Prostate gland (tissue), 2 donors: ENCODE results near the gene RGS19. TPM values are rescaled to one million over a fixed set of nuclear protein-coding genes. Genes with fewer than 3 reads are reported as not detected.

Source experiments
- DNase-seq: peaks from one replicate; pipeline ENCODE4 v3.0.0-alpha.2; 2019; ENCODE audit warnings: low spot score
- H3K27ac ChIP-seq, 2 donors: fragments of 200-600 bp; sonication (generic); 2 replicates each; pipeline ENCODE4 v1.5.1; 2017 to 2019
- H3K27me3 ChIP-seq: fragments of 200-600 bp; sonication (generic); replicated peaks from 2 replicates; pipeline ENCODE4 v1.5.1; 2019; ENCODE audit not compliant: insufficient read depth
- H3K36me3 ChIP-seq, 2 donors: fragments of 200-600 bp; sonication (generic); 1 replicate in 1 of 2; 2 replicates in 1 of 2; pipeline versions ENCODE4 v1.5.1 to v1.8.1; 2017 to 2019
- H3K4me1 ChIP-seq: fragments of 200-600 bp; sonication (generic); replicated peaks from 2 replicates; pipeline ENCODE4 v1.5.1; 2019
- H3K4me3 ChIP-seq, 2 donors: fragments of 200-600 bp; sonication (generic); 2 replicates each; pipeline ENCODE4 v1.5.1; 2017 to 2019
- H3K9me3 ChIP-seq: fragments of 200-600 bp; sonication (generic); 2 replicates; pipeline ENCODE4 v1.5.1; 2017
- CTCF ChIP-seq, 4 experiments: fragments of 200-600 bp in 2 of 4; fragments of 450-650 bp in 2 of 4; sonication (generic) in 2 of 4; IDR thresholded peaks; 1 replicate in 3 of 4; 2 replicates in 1 of 4; pipeline ENCODE4 v1.5.1; 2016 to 2019; ENCODE audit warnings: antibody characterized with exemption in 4 of 4, mild to moderate bottlenecking in 2 of 4, moderate library complexity in 2 of 4
- POLR2A ChIP-seq: fragments of 450-650 bp; IDR thresholded peaks from one replicate; pipeline ENCODE4 v1.6.1; 2016; ENCODE audit warnings: antibody characterized with exemption, mild to moderate bottlenecking
- POLR2AphosphoS5 ChIP-seq: sonication (generic); formaldehyde crosslinking; IDR thresholded peaks from one replicate; pipeline ENCODE4 v1.6.1; 2017; ENCODE audit warnings: antibody characterized with exemption
- WGBS: methylation state at CpG from one replicate; pipeline ENCODE4 v1.1.5; 2018; 5-methylcytosine and 5-hydroxymethylcytosine counted together
- intact Hi-C: fragments of 100-400 bp; cut with DNase I; formaldehyde crosslinking; loops from one replicate; pipeline ENCODE4 v1.14.2; 2022
- total RNA-seq, 2 donors: library from RNA; depleted of rRNA; stranded (reverse); fragments of >200 nt; gene quantifications; one replicate each; pipeline ENCODE4 v1.1.0, GENCODE V29; 2016

RGS19 gene
- total RNA-seq, 2 donors from 2014 or later = 13.3 to 15.1 TPM

DNA sequence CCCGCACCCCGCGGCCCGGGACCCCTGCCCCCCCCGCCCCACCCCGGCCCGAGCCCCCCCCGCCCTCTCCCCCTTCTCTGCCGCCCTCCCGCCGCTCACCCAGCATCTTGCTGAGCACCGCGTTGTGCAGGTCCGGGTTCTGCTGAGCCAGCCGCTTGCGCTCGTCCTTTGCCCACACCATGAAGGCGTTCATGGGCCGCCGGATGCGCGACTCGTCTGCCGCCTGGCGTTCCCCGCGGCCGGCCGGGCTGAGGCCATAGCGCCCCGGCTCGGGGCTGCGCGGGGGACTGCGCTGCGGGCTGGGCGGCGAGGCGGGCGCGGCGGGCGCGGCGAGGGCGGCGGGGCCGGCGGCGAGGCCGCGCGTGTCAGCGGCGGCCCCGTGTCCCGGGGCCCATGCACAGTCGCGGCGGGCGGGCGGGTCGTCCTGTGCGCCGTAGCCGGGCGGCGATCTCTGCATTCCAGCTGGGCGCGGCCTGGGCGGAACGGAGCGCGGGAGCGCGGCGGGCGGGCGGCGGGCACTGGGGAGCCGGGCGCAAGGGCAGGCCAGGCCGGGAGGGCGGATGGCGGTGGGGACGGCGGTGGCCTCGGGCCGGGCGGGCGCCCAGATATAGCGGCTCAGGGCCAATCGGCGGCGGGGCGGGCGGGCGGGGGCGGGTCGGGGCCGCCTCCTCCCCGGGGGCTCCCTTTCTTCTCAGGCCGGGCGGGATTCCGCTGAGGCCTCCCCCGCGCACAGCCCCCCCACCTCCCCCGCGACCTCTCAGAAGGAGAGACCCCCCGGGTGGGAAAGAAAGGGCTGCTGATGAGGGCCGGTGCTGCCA lies 30.0 kb downstream of the RGS19 start, which contains the start of gene SOX18:
Gene SOX18 (minus strand): TSS at position 580 of the 818 bp plus-strand sequence. CDS start 123 bp downstream, at position 457.
- no peaks in the 10 kb centered on the region for H3K9me3 ChIP-seq
- peaks cover 3% of the 10 kb centered on the region for H3K4me1 ChIP-seq
- H3K27ac ChIP-seq = no peak within 1 kb of the TSS
- H3K4me3 ChIP-seq = peak within 1 kb of the TSS; percentile 4 to 18
- H3K27me3 ChIP-seq = peaks cover 13% of the 10 kb centered on the region
- under 1% methylated on average over 75 of the region's 111 CpGs for WGBS
- DNase-seq = no peak
- intact Hi-C loops = no loop called here
- TF ChIP-seq POLR2A (no peak), CTCF (IDR thresholded peaks at IDR 0.05) (no peak)
- H3K36me3 ChIP-seq = no peaks in the 10 kb centered on the region

DNA sequence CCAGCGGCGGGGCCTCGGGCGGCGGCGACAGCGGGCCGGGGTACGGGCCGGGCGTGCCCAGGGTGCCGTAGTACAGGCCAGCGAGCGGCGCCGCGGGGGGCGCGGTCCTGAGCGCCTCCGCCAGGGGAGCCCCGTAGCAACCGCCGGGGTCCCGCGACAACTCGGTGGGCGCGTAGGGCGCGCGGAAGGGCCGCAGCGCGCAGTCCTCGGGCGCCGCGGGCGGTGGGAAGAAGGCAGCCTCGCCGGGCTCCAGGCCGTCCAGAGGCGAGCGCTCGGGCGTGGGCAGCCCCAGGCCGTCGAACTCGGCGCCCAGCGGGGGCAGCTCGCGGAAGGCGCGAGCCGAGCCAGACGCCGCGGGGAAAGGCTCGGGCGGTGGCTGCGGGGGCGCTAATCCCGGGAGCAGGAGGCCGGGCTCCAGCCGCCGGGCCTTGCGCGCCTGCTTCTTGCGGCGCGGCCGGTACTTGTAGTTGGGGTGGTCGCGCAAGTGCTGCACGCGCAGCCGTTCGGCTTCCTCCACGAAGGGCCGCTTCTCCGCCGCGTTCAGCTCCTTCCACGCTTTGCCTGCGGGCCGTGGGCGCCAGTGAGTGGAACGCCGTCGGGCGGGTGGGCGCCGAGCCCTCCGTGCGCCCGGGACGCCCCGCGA lies 30.8 kb downstream of the RGS19 start:
- Histone ChIP-seq H3K27me3 (peaks cover 13% of the 10 kb centered on the region), H3K36me3 (no peaks in the 10 kb centered on the region), H3K4me3 (peak overlapping the region in 1 of 2 donors; percentile 5), H3K9me3 (no peaks in the 10 kb centered on the region), H3K27ac (no peak overlapping the region), H3K4me1 (peaks cover 3% of the 10 kb centered on the region)
- TF ChIP-seq CTCF (IDR thresholded peaks at IDR 0.05) = no peak
- no peak for TF ChIP-seq POLR2A
- no peak for TF ChIP-seq POLR2AphosphoS5
- DNase-seq = no peak
- 5% methylated on average over 31 of the region's 101 CpGs for WGBS
- intact Hi-C loops = no loop called here

- H3K4me1 ChIP-seq = peaks cover 3% of the 10 kb centered on the region
- intact Hi-C loops = no loop called here
- H3K4me3 ChIP-seq = peak overlapping the region in 1 of 2 donors; percentile 5
- H3K36me3 ChIP-seq = no peaks in the 10 kb centered on the region
- no peak for TF ChIP-seq POLR2A
- no peak for TF ChIP-seq POLR2AphosphoS5
- no peak for TF ChIP-seq CTCF (IDR thresholded peaks at IDR 0.05)
- no peak overlapping the region for H3K27ac ChIP-seq
- DNase-seq = no peak
- H3K27me3 ChIP-seq = peaks cover 10% of the 10 kb centered on the region
- WGBS = 3% methylated on average over 42 of the region's 49 CpGs
- H3K9me3 ChIP-seq = no peaks in the 10 kb centered on the region
Measured at GRCh38 chr20:64047968-64048401, 31.3 kb downstream of the RGS19 start.

GRCh38 chr20:64047046-64047389 lies 32.3 kb downstream of the RGS19 start:
- Histone ChIP-seq H3K27ac (no peak overlapping the region), H3K9me3 (no peaks in the 10 kb centered on the region), H3K4me3 (no peak overlapping the region), H3K36me3 (no peaks in the 10 kb centered on the region), H3K27me3 (peaks cover 10% of the 10 kb centered on the region), H3K4me1 (peaks cover 3% of the 10 kb centered on the region)
- intact Hi-C loops = no loop called here
- WGBS = 82% methylated on average over 8 of the region's 8 CpGs
- DNase-seq = no peak
- no peak for TF ChIP-seq CTCF (IDR thresholded peaks at IDR 0.05)
- TF ChIP-seq POLR2AphosphoS5 = no peak
- TF ChIP-seq POLR2A = no peak
